ENCODE data around the gene ATP10B. TPM values are rescaled to one million over a fixed set of nuclear protein-coding genes. Genes with fewer than 3 reads are reported as not detected.

ATP10B gene
- total RNA-seq, 1 donor from 2014 or later = not detected

DNA sequence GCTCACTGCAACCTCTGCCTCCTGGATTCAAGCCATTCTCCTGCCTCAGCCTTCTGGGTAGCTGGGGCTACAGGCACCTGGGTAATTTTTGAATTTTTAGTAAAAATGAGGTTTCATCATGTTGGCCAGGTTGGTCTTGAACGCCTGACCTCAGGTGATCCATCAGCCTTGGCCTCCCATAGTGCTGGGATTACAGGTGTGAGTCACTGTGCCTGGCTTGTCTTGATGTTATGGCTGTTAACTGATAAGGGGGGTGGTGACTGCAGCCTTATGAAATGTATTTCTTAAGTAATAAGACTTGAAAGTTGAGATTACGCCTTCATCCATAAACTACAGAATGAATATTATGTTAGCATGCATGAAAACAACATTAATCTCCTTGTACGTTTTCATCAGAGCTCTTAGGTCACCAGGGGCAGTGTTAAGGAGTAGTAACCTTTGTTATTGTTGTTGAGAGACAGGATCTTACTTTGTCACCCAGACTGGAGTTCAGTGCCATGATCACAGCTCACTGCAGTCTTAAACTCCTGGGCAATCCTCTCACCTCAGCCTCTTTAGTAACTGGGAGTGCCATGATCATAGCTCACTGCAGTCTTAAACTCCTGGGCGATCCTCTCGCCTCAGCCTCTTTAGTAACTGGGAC is 148.3 kb downstream of the ATP10B start:
- Mint-ChIP-seq H3K36me3 (ENCODE audit: low read depth) (peaks cover 2% of the 10 kb centered on the region), H3K4me1 (ENCODE audit: low read depth) (no peaks in the 10 kb centered on the region), H3K27me3 (ENCODE audit: low read depth) (no peaks in the 10 kb centered on the region), H3K27ac (ENCODE audit: unreplicated experiment) (no peak overlapping the region), H3K4me3 (ENCODE audit: unreplicated experiment) (no peak overlapping the region), H3K9me3 (ENCODE audit: low read depth) (peaks cover 21% of the 10 kb centered on the region)
- TF ChIP-seq, protein P1, sequence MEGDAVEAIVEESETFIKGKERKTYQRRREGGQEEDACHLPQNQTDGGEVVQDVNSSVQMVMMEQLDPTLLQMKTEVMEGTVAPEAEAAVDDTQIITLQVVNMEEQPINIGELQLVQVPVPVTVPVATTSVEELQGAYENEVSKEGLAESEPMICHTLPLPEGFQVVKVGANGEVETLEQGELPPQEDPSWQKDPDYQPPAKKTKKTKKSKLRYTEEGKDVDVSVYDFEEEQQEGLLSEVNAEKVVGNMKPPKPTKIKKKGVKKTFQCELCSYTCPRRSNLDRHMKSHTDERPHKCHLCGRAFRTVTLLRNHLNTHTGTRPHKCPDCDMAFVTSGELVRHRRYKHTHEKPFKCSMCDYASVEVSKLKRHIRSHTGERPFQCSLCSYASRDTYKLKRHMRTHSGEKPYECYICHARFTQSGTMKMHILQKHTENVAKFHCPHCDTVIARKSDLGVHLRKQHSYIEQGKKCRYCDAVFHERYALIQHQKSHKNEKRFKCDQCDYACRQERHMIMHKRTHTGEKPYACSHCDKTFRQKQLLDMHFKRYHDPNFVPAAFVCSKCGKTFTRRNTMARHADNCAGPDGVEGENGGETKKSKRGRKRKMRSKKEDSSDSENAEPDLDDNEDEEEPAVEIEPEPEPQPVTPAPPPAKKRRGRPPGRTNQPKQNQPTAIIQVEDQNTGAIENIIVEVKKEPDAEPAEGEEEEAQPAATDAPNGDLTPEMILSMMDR (IDR thresholded peaks at IDR 0.05) = no peak
- DNase-seq (ENCODE audit: low spot score) = no peak

DNA sequence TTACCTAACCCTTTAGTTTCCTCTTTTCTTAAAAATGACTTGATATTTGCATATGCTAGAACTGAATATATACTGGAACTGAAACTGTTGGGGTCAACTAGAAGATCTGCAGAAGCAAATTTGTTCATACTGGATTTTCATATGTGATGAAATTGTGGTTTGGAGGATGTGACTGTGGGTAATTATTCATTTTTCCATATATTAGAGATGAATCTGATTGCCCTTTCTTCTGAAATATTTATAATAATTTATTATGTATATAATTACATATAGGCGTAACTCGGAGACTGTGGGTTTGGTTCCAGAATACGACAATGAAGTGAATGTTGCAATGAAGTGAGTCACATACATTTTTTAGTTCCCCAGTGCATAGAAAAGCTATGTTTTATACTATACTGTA is 149.1 kb downstream of the ATP10B start:
- Mint-ChIP-seq H3K36me3 (ENCODE audit: low read depth) (peaks cover 2% of the 10 kb centered on the region), H3K27ac (ENCODE audit: unreplicated experiment) (no peak overlapping the region), H3K4me3 (ENCODE audit: unreplicated experiment) (no peak overlapping the region), H3K9me3 (ENCODE audit: low read depth) (peaks cover 18% of the 10 kb centered on the region), H3K27me3 (ENCODE audit: low read depth) (no peaks in the 10 kb centered on the region), H3K4me1 (ENCODE audit: low read depth) (no peaks in the 10 kb centered on the region)
- TF ChIP-seq, protein P1 (IDR thresholded peaks at IDR 0.05) = no peak
- DNase-seq (ENCODE audit: low spot score) = no peak

DNA sequence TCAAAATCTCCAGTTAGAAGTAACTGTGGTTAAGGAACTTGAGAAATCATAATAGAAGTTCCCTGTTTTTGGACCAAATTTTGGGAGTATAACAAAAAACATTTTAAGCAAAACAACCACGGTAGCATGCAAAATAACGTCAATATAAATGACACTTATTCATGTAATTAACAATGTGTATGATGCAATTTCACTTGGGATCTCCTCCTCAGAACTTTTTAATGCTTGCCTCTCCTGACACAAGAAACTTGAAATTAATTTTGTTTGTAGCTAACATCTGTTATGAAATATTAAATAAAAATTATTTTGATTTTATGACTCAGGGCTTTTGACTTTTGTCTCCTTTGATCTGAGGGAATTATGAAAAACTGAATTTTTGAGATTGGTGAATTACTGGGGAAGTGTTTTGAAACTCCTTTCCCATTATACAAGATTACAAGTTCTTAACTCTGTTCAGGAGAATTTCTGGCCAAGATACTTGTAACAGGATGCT is 149.7 kb downstream of the ATP10B start:
- TF ChIP-seq, protein P1 (IDR thresholded peaks at IDR 0.05) = no peak
- no peak for DNase-seq (ENCODE audit: low spot score)
- H3K4me1 Mint-ChIP-seq (ENCODE audit: low read depth) = no peaks in the 10 kb centered on the region
- no peaks in the 10 kb centered on the region for H3K27me3 Mint-ChIP-seq (ENCODE audit: low read depth)
- peaks cover 14% of the 10 kb centered on the region for H3K9me3 Mint-ChIP-seq (ENCODE audit: low read depth)
- peaks cover 2% of the 10 kb centered on the region for H3K36me3 Mint-ChIP-seq (ENCODE audit: low read depth)
- H3K27ac Mint-ChIP-seq (ENCODE audit: unreplicated experiment) = no peak overlapping the region
- no peak overlapping the region for H3K4me3 Mint-ChIP-seq (ENCODE audit: unreplicated experiment)

DNA sequence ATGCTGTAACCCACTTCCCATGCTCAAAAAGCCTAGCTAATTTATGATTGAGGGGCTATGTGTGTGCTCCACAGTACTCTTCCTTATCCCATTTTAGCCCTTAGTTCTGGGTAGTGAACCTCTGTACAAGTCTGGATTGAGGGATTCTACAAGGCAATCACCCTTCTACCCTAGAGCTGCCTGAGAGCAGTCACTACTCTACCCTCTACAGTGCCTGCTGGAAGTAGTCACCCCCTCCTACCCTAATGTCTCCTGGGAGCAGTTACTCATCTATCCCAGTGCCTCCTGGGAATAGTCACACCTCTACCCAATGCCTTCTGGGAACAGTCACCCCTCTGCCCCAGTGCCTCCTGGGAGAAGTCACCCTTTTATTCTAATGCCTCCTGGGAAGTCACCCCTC is 150.6 kb downstream of the ATP10B start:
- Mint-ChIP-seq H3K9me3 (ENCODE audit: low read depth) (peaks cover 14% of the 10 kb centered on the region), H3K27ac (ENCODE audit: unreplicated experiment) (no peak overlapping the region), H3K36me3 (ENCODE audit: low read depth) (peaks cover 2% of the 10 kb centered on the region), H3K4me3 (ENCODE audit: unreplicated experiment) (no peak overlapping the region), H3K4me1 (ENCODE audit: low read depth) (no peaks in the 10 kb centered on the region), H3K27me3 (ENCODE audit: low read depth) (no peaks in the 10 kb centered on the region)
- TF ChIP-seq, protein P1 (IDR thresholded peaks at IDR 0.05) = no peak
- DNase-seq (ENCODE audit: low spot score) = no peak

DNA sequence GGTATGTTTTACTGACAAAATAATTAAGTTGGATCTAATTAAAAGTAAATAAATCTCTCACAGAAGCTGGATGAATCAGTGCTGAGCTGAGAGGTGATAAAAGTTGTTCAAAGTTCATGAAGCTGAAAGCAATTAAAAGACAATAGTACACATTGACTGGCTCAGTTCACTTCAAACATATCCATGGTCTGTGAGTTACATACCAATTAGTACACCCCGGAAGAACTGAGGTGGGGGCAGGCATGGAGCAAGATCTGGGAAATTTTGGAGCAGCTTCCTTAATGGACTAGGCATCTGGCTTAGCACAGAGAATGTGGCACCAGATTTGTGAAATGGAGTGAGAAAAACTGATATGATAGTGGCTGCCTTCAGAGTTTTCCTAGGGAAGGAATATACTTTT is 152.7 kb downstream of the ATP10B start:
- H3K27ac Mint-ChIP-seq (ENCODE audit: unreplicated experiment) = no peak overlapping the region
- H3K4me3 Mint-ChIP-seq (ENCODE audit: unreplicated experiment) = no peak overlapping the region
- peaks cover 6% of the 10 kb centered on the region for H3K9me3 Mint-ChIP-seq (ENCODE audit: low read depth)
- H3K27me3 Mint-ChIP-seq (ENCODE audit: low read depth) = no peaks in the 10 kb centered on the region
- TF ChIP-seq, protein P1 (IDR thresholded peaks at IDR 0.05) = no peak
- H3K4me1 Mint-ChIP-seq (ENCODE audit: low read depth) = no peaks in the 10 kb centered on the region
- H3K36me3 Mint-ChIP-seq (ENCODE audit: low read depth) = no peaks in the 10 kb centered on the region
- DNase-seq (ENCODE audit: low spot score) = no peak

Data from chondrocyte (in vitro differentiated cells).